ENCODE results near the gene FSTL4.
A peak's percentile ranks its signal among the peaks of the same experiment; 100 is the strongest.

Gene FSTL4

GRCh38 chr5:133552925-133553525 is 59.3 kb downstream of the FSTL4 start:
- peak; percentile 82 for TF ChIP-seq CTCF (IDR thresholded peaks at IDR 0.05)

DNA sequence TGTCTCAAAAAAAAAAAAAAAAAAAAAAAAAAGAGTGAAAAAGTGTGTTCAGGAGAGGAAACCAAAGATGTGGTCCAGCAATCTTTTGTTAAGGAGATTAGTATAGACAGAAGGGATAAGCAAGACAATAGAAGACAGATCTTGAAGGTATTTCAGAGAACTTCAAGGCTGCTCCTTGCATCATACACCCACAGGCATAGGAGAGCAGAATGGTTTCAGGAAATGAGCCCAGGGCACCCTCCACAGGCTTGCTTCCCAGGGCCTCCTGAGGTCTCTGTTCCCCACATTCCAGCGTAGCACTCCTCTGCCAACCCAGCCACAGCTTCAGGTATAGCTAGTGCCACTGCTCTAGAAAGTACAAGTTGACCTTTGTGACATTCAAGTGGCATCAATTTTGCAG is 65.8 kb downstream of the FSTL4 start:
- TF ChIP-seq CTCF (IDR thresholded peaks at IDR 0.05): no peak

DNA sequence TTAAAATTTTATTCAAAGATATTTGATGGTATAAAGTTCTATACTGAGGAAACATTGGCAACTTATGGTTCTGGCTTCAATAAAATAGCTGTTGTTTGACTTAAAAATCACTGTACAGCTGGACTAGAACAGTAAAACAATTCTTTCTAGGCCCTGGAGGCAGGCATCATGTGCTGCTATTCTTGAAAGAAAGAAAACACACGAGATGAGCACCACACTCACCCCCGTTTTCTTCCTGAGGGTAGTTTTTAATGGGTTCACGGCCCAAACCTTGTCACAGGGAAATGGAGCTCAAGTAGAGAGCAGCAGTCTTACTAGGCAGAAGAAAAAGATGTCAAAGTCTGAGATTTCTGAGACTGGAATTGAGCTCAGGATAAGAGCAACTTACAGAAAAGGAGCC is 68.0 kb downstream of the FSTL4 start:
- TF ChIP-seq CTCF (IDR thresholded peaks at IDR 0.05): no peak

GRCh38 chr5:133539818-133540217 is 72.5 kb downstream of the FSTL4 start:
- TF ChIP-seq CTCF (IDR thresholded peaks at IDR 0.05): no peak

- TF ChIP-seq CTCF (IDR thresholded peaks at IDR 0.05): no peak
These were observed 73.6 kb downstream of the FSTL4 start for GRCh38 chr5:133538718-133539117.

GRCh38 chr5:133534566-133534965 is 77.8 kb downstream of the FSTL4 start:
- TF ChIP-seq CTCF (IDR thresholded peaks at IDR 0.05): no peak

GRCh38 chr5:133533541-133533940 is 78.8 kb downstream of the FSTL4 start:
- TF ChIP-seq CTCF (IDR thresholded peaks at IDR 0.05): no peak

- TF ChIP-seq CTCF (IDR thresholded peaks at IDR 0.05): no peak
These were observed 80.7 kb downstream of the FSTL4 start for GRCh38 chr5:133531594-133531993.

All from LNCAP (cell line).